NCI-H526 (cell line): ENCODE results near the gene HDHD5.

ENCODE experiments used
- DNase-seq, 2 experiments: peaks; one replicate each; lab custom pipeline; 2025; lab: John Stamatoyannopoulos, UW

HDHD5 gene

DNA sequence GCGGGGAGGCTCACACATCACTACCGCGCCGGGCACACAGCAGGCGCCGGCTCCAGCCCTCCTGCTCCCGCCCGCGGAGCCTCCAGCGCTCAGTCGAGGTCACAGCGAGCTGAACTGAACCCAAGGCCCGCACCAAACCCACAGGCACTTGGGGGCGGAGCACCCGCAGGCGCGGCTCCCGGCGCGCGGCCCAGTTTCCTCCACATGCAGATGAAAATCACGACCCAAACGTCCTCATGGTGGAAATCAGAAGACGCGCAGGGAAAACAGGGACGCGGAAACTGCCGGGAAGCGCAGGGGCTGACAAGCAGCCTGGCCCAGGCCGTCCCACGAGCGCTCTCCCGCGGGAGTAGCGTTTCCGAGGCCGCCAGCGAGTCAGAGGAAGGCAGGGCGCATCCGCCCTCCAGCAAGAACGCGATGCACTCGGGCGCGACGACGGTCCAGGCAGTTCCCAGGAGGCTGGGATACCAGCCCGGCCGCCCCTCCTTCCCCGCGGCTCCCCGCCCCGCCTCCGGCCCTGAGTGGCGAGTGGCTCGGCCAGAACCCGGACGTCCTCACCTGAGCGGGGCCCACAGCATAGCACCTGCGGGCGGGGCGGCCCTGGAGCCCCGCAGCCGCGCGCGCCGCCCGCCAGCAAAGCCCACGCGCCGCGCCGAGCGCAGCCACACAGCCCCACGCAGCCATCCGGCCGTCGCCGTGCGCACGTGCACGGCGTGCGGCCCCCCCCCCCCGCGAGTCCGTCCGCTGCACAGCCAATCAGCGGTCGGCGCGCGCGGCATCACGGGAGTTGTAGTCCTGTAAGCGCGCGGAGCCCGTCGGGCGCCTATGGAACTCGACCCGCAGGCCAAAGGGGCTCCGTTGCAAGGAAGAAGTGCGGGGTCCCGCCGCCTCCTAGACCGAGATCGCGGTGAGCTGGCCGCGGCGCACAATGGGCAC lies at the start of gene HDHD5:
Gene HDHD5, minus strand, starts transcription at position 710 of the 936 bp plus-strand sequence. Its CDS starts 26 bp downstream, at position 684.
- peak; percentile 50 to 87 for DNase-seq

DNA sequence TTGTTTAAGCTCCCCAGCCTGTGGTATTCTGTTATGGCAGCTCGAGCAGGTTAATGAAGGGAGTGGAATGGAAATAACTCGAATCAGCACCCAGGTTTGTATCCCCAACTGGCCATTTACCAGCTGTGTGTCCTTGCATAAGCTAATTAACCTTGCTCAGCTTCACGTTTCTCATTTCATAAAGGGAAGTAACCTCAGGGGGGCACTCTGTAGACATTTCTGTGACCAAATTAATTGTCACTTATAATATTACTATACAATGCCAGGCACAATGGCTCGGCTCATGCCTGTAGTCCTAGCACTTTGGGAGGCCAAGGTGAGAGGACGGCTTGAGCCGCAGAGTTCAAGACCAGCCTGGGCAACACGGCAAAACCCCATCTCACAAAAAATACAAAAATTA lies 46.4 kb upstream of the HDHD5 start:
- peak in 1 of 2 experiments; percentile 28 for DNase-seq

DNA sequence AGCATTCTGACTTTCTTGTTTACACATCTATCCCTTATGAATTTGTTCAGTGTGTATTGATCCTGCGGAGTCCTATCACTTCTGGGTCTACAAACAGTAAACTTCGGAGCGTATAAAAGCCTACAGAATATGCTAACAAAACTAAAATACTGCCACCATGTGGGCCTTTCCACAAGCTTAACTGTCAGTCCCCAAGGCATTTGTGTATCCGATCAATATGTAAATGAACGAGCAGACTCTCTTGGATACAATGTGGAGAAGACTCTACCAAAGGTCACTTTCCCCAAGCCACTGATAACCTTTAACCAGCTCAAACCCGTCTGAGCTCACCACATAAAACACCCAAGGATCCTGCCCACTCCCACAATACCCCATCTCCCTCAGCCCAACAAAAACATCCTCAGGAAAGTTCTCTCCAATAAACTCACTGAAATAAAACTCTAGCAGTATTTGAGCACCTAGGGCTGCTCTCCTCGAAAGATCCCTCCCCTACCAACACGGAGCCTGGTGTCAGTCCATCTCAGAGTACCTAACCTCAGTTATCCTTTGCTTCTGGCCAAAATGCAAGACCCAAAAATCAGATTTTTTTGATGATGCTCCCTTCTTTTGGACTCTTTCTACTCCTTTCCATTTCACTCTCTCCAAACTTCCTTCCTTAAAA lies 42.3 kb upstream of the HDHD5 start:
- DNase-seq = peak in 1 of 2 experiments; percentile 37

DNA sequence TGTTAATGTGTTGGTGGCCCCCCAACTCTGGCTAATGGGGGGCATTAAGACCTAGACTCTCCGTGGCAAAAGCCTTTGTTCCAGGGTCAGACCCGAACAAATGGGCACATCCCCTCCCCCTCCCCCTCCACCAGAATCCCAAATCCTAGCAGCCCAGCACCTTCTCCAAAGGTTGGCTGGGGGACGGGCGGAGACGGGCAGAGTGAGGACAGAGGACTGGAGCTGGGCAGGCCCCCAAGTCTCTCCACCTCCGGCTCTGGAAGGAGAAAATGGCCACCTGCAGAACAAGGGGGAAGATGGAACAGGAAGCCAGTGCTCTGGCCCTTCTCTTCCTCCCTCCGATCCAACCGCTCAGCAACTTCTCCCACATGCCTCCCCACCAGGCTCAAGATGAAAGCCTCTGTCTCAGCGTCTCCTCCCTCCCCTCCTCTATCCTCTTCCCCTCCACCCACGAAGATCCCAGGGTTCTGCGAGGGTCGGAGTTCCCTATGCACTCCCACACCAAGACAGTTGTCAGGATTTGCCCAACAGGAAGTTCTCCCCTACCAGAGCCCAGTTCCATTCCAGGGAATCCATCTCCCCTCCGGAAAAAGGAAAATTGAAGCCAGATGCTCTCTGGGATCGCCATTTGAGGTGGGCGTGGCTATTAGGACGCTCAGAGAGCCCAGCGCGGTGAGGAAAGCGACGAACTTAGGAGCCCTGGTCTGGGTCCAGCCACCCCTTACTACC lies 40.1 kb upstream of the HDHD5 start:
- DNase-seq = no peak

DNA sequence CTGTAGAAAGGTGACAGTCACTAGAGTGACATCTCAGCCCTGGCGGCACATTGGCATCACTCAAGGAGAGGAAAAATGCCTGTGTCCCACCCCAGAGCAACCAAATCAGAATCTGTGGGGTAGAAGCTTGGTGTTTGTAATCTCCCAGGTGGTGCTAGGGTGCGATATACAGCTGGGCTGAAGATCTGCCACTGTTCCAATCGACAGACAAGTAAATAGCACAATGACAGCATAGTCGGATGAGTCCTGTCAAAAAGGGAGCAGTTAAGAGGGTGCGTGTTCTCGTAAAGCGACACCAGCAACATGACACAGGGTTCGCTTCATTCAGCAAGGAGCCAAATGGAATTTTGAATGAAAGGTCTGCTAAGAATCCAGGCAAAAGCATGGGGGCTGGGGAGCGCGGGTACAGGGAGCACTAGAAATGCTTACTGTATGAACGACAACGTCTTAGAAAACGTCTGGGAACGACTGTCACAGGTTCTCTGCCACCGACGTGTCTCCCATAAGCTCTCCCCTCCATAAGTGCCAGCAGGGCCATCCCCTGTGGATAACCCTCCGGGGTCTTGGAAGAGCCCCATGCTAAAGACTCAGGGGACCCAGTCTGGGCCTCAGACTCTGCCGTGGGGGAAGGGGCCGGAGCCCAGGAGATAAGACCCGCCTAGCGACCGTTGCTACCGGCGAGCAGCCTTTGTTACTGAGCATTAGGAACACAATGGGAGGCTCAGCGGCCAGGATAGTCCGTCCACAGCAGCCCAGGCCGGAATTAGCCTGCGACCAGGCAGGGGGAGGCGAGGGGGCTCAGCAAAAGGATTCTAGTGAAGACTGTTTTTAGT lies 39.3 kb upstream of the HDHD5 start:
- DNase-seq = no peak

DNA sequence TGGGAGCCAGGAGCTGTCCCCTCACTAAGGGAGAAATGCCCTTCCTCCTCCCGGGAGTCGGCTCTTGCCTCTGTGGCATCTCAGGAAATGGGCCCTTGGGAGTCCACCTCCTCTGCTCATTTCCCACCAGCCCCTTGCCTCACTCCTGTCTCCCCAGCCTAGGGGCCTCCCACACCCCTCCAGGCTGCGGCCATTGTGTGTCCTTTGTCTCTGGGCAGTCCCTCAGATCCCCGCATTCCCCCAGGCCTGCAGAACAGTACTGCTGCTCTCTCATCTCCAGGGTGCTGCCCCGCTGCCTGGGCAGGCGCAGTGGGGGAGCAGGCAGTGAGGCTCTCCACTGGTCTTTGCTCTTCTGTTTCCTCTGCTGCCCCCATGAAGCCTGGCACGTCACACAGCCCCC lies 35.1 kb upstream of the HDHD5 start:
- DNase-seq = no peak

DNA sequence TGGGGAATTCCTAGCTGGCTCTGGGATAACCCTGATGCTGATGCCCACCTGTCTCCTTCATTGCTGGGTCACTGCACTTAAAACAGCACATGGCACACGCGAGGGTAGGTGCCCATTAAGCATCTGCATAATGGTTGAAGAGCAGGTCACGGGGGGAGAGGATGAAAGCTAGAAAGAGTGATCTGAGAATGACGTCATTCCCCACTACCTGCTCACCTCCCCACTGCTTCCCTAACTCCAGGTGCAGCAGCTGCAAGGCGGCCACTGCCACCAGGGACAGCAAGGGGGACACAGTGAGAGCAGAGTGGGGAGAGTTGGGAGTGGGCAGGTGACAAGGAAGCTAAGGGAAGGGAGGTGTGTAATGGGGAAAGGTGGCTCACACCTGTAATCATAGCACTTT lies 33.1 kb upstream of the HDHD5 start:
- DNase-seq = no peak

DNA sequence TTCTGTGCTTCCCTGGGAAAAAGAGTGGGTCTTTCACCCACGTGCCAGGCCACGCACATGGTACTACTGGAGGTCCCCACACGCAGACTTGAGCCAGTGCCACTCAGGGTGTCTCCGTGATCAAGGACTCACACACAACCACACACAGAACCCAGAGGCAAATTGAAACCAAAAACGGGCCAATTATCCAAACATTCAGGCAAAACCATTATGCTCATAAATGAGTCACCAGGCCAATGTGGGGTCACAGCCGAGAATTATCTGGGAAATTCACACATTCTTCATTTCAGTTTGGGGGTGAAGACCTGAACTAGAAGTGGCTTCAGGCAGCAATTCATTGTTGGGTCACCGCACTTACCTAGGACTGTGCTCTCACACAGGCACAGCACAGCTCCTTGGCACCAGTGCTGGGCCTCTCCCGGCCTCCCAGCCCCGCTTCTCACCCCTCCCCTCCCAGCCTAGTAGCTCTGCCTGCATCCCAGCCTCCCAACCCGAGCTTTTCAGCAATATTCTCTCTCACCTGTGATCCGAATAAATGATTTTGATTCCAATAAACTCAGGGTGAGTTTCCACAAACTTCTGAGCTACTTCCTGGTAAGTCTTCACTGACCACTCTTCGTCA lies 32.2 kb upstream of the HDHD5 start:
- no peak for DNase-seq

DNA sequence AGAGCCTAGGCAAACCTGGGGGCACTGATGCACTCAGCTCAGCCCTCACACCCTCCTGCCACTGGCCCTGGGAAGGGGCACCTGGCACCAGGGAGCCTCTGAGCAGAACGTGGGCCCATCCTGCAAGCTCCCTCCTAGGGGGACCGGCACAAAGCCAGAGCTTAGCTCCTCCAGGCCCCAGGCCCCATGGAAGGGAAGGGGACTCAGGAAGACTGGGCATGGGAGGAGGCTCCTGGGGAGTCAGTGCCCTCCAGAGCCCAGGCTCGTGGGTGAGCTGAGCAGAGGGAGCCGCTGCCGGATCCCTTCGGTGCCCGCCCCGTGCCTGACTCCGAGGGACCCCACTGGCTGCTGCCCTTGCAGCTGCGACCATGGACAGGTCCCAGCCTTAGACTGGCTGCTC lies 31.6 kb upstream of the HDHD5 start:
- no peak for DNase-seq

DNA sequence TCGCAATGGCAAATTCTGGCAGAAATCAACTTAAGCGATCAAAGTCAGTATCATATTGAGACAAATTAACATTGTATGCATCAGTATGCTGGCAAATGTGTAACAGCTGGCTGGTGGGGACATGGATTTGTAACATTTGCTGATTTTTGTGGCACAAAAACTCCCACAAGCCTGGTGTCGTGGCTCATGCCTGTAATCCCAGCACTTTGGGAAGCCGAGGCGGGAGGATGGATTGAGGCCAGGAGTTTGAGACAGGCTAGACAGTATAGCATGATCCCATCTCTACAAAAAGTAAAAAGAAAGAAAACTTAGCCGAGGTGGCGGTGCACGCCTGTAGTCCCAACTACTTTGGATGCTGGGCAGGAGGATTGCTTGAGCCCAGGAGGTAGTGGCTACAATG lies 17.6 kb upstream of the HDHD5 start:
- DNase-seq = no peak

DNA sequence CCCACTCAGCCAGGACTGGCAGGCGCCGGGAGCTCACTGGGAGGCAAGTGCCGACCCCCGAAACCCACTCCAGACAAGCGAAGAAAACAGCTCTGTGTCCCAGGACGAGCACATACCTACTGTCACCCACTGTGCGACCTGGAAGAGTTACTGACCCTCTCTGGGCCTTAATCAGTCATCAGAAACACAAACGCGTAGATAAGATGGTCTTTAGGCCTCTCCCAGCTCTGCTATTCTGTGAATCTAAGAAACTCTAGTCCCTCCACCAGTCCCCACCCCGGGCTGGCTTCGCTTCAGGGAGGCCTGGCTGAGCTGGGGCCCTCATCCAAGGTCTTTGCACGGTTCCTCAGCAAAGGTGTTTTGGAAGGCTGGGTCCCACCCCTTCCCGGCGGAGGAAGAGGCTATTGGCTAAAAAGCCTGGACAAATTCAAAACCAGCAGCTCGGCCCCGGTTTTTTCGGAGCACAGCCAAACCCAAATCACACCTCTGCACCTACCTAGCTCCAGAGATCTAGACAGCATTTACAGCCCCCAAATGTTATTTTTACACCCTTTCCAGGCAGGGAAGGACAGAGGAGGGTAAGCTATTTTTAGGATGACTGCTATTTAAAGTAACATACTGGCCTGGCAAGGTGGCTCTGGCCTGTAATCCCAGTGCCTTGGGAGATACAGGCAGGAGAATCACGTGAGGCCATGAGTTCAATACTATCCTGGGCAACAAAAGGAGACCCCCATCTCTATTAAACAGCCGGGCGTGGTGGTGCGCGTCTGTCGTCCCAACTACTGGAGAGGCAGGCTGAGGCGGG lies 13.2 kb upstream of the HDHD5 start:
- peak in 1 of 2 experiments; percentile 26 for DNase-seq

DNA sequence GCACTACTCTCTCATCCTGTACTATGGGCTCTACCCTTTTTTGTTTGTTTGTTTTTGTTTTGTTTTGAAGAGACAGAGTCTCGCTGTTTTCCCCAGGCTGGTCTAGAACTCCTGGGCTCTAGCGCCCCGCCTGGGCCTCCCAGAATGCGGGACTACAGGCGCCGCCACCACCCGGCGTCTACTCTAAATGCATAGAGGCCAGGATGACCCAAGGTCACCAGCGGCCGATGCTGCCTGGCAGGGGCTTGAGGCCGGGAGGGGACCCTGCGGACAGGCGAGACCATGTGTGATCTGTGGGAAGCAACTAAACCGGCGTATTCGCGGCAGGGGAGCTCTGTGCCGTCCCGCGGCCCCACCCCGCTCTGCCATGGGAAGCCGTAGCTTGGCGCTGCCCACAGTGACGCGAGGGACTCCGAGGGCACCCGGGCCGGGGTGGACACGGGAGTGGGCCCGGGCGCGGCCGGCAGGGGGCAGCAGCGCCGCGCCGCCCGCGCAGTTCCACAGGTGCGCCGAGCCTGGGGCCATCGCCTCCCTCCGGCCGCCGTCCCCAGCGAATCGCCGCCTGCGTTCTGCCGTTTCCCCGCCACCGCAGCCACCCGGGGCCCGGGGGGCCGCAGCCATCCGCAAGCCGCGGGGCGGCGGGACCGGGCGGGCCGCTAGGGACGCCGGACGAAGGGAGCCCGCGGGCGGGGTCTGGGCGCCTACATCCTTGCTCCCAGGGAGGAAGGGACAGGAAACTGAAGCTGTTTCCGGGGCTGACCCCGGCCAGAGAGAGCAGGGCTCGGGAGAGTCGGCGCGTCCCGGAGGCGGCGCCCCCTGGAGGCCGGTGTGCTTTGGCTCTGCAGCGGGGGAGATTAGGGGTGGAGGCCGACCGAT lies 12.3 kb upstream of the HDHD5 start:
- DNase-seq = peak; percentile 34 to 87

DNA sequence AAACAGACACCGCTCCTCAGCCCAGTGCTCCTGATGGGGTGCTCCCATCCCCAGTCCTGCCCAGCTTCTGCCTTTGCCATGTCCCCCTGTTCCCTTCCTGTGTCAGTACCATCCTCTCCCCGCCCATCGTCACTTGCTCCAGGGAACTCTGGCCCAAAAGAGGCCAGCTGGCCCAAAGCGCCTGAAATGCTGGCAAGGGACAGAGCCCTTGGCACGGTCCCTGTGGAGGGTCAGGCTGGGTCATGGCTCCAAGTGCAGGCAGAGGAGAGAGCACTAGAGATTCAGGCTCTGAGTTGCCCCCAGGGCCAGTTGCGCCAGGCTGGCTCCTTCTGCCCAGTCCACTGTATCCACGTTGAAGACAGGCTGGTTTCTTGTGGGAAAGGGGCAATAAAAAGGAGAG lies 8.4 kb upstream of the HDHD5 start:
- DNase-seq = no peak

DNA sequence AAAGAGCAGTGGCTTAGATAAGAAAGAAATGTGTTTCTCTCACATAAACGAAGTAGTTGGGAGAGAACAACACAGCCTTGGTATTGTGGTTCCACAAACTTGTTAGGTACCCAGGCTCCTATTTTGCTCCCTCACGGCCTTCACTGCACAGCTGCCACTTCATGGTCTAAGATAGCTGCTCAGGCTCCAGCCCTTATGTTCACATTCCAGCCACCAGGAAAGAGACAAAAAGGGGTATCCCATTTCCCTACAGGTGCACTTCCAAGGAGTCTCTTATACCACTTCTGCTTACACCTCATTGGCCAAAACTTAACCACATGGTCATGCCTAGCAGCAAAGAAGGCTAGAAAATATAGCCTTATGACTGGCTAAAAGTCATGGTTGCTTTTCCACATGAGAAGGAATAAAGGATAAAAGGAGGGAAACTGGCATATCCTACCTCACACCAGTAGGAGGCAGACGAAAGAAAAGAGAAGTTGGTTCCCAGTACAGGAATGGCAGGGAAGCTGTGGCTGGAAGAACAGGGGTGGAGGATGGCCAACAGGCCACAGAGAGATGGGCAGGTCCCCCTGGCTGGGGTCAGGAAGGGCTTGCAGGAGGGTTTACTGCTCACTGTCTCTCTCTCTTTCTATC lies 5.4 kb upstream of the HDHD5 start:
- DNase-seq = no peak

DNA sequence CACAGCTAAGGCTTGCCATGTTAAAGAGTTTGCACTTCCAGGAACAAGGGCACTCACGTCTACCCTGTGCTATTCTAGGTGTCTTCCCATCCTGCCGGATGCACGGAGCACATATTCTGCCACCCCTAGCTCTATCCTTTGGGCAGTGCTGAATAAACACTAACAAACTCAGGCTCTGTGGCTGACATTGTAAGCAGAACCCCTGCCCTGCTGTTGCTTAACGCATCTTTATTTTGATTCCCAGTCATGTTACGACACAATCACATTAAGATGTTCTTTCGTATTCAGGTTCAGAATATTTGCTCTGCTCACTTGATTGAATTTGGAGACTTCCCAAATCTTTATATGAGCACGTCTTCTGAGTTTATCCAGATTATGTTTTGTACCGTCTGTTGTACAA lies 3.7 kb upstream of the HDHD5 start:
- no peak for DNase-seq

DNA sequence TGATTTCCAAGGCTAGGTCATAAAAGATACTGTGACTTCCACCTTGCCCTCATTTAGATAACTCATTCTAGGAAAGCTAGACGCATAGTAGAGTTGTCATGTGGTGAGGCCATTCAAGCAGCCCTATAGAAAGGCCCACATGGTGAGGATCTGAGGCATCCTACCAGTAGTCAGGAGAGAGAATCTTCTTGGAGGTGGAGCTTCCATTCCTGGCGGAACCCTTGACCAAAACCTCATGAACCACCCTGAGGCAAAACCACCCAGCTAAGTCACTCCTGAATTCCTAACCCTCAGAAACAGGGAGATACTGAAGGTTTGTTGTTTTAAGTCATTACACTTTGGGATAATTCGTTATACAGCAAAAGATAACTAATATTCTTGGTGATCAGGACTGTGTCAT lies 2.9 kb upstream of the HDHD5 start:
- DNase-seq = no peak

DNA sequence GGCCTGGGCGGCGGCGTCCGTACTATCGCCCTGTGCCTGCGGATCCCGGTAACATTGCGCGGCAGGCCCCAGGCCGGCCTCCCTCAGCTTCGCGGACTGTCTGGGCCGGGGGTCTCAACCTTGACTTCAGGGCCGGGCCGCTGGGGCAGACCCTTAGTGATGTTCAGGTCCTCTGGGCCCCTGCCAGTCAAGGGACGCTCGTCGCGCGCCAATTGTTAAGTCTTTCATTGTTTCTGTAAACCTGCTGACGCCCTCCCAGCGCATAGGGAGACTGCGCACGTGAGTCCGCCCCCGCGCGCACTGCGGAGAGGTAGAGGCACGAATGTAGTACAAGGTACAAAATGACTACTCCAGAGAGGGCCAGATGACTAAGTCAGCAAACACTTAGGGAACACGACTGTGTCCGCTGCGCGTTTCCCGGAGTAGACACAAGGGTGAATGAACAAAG lies 451 bp upstream of the HDHD5 start:
- peak in 1 of 2 experiments; percentile 30 for DNase-seq

DNA sequence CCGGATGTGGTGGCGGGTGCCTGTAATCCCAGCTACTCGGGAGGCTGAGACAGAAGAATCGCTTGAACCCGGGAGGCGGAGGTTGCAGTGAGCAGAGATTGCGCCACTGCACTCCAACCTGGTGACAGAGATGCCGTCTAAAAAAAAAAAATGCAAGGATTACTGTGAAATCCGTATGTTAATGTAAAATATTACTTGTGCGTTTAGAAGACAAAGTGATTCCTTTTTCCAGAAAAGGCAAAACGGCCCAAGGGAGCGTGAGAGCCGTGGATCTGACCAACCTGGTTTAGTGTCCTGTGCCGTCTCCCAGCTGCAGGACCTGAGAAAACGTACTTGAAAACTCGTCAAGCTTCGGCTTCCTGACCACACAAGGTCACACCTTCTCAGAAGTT lies 905 bp downstream of the HDHD5 start:
- no peak for DNase-seq

DNA sequence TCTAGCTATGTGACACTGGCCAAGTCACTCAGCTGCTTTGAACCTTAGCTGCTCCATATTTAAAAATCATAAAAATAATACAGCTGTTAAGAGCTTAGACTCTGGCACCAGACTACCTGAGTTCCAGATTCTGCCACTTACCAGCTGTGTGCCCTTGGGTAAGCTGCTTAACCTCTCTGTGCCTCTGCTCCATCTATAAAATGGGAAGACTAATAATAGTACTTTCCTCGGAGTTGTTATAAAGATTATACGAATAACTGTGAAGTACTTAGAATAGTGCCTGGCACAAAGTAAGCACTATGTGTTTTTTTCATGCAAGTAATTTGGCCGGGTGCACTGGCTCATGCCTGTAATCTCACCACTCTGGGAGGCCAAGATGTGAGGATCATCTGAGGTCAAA lies 1.4 kb downstream of the HDHD5 start:
- no peak for DNase-seq
